Measurements from ENCODE around the gene CEACAM20. TPM values are rescaled to one million over a fixed set of nuclear protein-coding genes. Genes with fewer than 3 reads are reported as not detected.
"Not testable (repeated sequence)": the region's sequence is repeated elsewhere in the genome, so short reads cannot be mapped to it uniquely, and the experiment has no call there.

CEACAM20 gene
- total RNA-seq, 1 donor from 2014 or later = not detected

DNA sequence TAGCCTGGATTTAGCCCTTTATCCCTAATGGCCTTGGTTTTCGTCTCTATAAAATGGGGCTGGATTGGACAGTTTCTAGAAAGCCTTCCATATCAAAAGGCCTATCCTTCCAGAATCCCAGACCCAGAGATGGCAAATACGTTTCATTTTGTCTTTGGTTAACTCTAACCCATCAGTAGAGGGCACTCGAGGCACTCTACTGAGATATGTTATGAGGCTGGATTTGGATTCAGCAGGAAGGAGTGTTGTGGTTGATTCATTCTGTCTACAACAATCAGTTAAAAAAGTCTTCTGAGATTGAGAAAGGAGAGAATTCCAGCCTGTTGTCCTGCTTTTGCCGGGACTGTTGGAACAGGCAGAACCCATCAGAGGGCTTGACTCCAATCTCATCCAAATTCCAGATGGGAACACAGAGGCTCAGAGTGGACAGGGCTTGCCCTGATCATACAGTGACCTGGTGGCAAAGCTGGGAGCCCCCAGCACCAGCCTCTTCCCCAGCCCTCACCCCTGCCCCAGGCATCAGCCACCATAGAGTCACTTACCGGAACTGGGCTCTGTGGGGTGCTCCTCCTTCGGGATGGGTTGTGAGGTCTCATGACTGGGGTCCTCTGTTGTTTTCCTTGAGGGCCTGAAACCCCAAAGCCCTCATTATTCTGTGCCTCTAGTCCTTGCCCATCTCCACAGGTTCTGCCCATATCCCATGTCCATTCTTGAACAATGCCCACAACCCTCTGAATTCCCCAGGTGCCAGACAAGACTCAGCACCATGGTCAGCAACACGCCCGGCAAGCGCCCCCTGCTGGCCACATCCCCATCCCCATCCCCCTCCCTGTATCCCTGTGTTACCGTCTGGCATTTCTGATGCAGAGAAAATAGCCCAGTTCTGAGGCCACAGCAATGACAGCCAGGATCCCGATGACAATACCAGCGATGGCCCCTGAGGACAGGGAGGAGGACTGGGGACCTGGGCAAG is 16.9 kb downstream of the CEACAM20 start:
- intact Hi-C loops (cut with DNase I) = no loop called here
- DNase-seq (ENCODE audit: missing footprints) (no peak), ATAC-seq (no peak)

DNA sequence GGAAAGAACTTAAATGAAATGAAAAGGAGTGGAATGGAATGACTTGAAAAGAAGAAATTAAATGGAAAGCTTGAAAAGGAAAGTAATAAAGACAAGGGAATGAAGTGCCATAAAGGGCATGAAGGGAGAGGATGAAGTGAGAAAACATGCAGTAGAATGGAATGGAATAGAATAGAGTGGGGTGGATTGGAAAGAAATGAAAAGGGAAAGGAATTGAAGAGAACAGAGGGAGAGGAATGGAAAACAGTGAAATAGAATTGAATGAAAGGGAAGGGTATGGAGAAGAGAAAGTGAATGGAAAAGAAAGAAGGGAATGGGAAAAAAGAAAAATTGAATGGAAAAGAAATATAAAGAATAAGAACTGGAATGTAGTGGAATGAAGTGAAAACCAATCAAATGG is 20.0 kb downstream of the CEACAM20 start:
- ATAC-seq = no peak
- no peak for DNase-seq (ENCODE audit: missing footprints)
- intact Hi-C loops (cut with DNase I) = no loop called here

DNA sequence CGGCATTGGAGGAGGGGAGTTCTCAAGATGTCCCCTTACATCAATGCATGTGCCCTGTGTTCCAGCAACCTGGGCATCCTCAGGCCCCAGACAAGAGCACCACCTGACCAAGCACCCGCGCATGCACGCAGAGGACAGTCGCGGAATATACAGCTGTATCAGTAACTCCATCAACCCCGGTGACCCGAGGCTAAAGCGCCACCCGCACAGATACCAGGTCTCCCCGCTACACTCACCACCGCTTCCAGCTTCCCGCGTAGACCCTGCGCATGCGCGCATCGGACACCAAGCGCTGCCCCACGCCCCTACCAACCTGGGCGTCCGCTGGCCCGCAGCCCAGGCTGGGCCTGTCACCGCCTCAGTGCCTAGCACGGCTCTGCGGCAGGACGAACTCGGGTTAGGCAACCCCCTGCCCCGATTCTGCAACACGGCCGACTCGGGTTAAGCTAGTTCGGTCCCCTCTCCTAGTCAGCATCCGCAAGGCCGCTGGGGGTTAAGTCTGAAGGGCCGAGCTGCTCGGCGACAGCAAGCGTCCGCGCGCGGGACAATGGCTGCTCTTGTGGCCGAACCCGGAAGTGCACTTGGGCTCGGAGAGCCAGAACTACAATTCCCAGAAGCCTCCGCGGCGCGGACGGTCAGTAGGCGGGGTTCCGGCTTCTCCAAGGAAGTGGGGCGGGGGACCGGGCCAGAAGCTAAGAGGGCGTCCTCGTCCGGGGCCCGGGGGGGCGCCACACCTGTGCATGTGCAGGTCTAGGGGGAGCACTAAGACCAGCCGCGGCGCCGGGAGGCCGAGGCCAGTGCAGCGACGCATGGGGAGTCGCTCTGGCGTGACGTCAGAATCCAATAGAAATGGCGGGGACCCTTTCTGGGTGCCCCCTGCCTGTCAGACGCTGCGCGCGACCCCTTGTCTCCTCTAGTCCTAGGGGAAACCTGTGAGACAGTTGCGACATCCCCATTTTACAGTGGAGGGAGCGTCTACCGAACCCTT is 29.2 kb downstream of the CEACAM20 start, which contains the start of gene ZNF180:
ZNF180 (minus strand) TSS at position 561 of the 988 bp plus-strand sequence. CDS start 3,188 bp downstream, outside the sequence.
- peak; percentile 98 for DNase-seq (ENCODE audit: missing footprints)
- ATAC-seq = peak; percentile 97
- intact Hi-C loops (cut with DNase I) = loop anchor here (5.0 kb wide), 1 partner anchor 293 kb away; no protein-coding TSS in a partner anchor

- intact Hi-C loops (cut with DNase I) = no loop called here
- ATAC-seq (no peak), DNase-seq (ENCODE audit: missing footprints) (no peak)
Measured at GRCh38 chr19:44499559-44499958, 29.9 kb downstream of the CEACAM20 start.

- DNase-seq (ENCODE audit: missing footprints) = no peak
Measured at GRCh38 chr19:44498988-44499387, 30.5 kb downstream of the CEACAM20 start.

DNA sequence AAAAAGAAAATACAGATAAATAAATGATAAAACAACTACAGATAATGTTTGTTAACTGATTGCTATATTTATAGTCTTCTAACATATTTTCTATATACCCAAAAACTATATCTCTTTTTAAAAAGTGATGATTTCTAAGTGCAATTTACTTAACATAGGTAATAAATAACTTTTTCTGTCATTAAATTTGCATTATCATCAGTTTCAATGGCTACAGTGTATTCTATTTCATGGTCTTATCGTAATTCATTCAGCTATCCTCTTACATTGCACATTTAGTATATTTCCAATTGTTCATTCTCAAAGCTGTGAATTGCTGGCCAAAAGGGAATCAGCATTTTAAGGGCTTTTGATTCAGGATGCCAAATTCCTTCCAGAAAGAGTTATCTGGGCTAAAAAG is 32.8 kb downstream of the CEACAM20 start:
- intact Hi-C loops (cut with DNase I) = no loop called here
- DNase-seq (ENCODE audit: missing footprints) = no peak
- no peak for ATAC-seq

More at GRCh38 chr19:44498988-44499387, 30.5 kb downstream of the CEACAM20 start:
- ATAC-seq = no peak
- intact Hi-C loops (cut with DNase I) = no loop called here

DNA sequence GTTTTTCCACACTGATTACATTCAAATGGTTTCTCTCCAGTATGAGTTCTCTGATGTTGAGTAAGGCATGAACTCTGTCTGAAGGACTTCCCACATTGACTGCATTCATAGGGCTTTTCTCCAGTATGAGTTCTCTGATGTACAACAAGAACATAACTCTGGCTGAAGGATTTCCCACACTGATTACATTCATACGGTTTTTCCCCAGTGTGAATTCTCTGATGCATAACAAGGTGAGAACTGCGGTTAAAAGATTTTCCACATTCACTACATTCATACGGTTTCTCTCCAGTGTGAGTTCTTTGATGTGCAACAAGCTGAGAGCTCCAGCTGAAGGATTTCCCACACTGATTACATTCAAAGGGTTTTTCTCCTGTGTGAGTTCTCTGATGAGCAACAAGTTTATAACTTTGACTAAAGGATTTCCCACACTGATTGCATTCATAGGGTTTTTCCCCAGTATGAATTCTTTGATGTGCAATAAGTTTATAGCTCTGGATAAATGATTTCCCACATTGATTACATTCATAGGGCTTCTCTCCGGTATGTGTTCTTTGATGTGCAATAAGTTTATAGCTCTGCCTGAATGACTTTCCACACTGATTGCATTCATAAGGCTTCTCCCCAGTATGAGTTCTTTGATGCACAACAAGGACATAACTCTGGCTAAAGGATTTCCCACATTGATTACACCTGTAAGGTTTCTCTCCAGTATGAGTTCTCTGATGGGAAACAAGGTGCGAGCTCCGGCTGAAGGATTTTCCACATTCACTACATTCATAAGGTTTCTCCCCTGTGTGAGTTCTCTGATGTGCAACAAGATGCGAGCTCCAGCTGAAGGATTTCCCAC is 52.7 kb downstream of the CEACAM20 start:
- intact Hi-C loops (cut with DNase I) = no loop called here
- ATAC-seq = no peak
- DNase-seq (ENCODE audit: missing footprints) = no peak

GRCh38 chr19:44468730-44469129 is 60.7 kb downstream of the CEACAM20 start:
- DNase-seq (ENCODE audit: missing footprints); intact Hi-C loops (cut with DNase I); ATAC-seq: not testable (repeated sequence)

GRCh38 chr19:44462600-44463286 is 66.7 kb downstream of the CEACAM20 start:
- intact Hi-C loops (cut with DNase I); DNase-seq (ENCODE audit: missing footprints); ATAC-seq: not testable (repeated sequence)

Other genes with a start within 250 kb of the CEACAM20 start
- 4.2 TPM for gene ZNF235, start 224.7 kb downstream of the CEACAM20 start, total RNA-seq
- gene ZNF112, start 173.0 kb downstream of the CEACAM20 start, total RNA-seq = 3.9 TPM
- 4.9 TPM for gene ZNF285, start 128.1 kb downstream of the CEACAM20 start, total RNA-seq
- 7.3 TPM for gene ZNF229, start 81.2 kb downstream of the CEACAM20 start, total RNA-seq
- gene ZNF180, start 29.2 kb downstream of the CEACAM20 start, total RNA-seq = 4.5 TPM
- gene IGSF23, start 83.9 kb upstream of the CEACAM20 start, total RNA-seq = not detected
- 38.0 TPM for gene PVR, start 114.2 kb upstream of the CEACAM20 start, total RNA-seq
- gene CEACAM19, start 141.8 kb upstream of the CEACAM20 start, total RNA-seq = 2.8 TPM
- gene CEACAM16, start 169.5 kb upstream of the CEACAM20 start, total RNA-seq = not detected
- 18.3 TPM for gene BCL3, start 219.0 kb upstream of the CEACAM20 start, total RNA-seq
- gene CBLC, start 248.2 kb upstream of the CEACAM20 start, total RNA-seq = not detected